GM21717 (cell line): ENCODE data around the gene C1orf116.

Experiments
- ATAC-seq: cut with Tn5 transposase; IDR thresholded peaks from one replicate; pipeline ENCODE4 v1.9.1; 2021; ENCODE audit warnings: mild to moderate bottlenecking, moderate library complexity; ENCODE audit not compliant: unreplicated experiment

The C1orf116 gene

DNA sequence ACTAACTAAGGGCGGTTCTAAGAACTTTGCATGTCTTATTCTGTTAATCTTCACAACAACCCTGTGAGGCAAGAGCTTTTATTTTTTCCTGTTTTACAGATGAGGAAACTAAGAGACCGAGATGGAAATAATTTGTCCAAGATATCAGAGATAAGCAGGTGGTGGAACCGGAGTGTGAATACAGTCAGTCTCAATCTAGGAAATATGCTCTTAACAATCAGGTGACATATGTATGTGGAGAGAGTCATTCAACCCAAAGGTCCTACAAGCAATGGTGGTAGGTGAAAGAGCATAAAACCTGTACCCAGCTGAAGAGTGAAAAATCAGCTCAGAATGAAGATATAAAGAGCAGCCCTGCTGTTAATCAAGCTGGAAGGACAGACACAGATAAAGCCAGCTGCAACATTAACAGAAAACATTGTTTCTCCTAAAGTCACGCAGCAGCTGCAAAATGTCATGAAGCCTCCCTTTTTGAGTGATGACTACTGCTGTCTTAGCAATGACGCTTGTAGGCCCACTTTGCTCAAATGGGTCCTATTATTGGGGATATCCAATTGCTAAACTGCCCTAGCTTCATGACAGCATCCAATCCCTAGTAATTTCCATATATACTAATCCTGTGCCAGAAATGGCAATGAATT, 31.8 kb downstream of the C1orf116 start:
- ATAC-seq: no peak

DNA sequence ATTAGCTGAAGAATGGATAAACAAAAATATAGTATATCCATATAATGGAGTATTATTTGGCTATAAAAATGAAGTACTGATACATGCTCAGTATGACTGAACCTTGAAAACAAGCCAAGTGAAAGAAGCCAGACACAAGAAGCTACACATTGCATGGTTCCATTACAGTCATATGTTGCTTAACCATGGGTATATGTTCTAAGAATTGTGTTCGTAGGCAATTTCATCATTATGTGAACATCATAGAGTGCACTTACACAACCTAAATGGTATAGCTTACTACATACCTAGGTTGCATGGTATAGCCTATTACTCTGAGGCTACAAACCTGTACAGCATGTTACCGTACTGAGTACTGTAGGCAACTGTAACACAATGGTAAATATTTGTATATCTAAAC, 33.7 kb downstream of the C1orf116 start:
- ATAC-seq: no peak

DNA sequence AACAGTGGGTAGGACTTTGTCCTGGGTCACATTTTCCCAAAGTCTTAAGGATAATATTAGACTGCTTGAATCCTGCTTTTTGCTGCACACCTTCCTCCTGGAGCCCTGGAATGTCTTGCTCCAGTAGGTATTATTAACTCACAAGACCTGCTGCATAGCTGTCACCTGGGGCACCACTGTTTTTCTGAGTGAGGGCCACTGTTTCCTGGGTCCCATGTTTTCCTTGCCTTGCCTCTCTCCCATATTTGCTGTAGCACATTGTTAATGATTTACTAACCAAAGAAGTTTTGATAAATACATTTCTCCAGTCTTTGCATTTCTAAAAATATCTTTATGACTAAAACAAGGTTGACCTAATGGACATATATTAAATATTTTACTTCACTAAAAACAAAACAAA, 39.8 kb downstream of the C1orf116 start:
- ATAC-seq: no peak

DNA sequence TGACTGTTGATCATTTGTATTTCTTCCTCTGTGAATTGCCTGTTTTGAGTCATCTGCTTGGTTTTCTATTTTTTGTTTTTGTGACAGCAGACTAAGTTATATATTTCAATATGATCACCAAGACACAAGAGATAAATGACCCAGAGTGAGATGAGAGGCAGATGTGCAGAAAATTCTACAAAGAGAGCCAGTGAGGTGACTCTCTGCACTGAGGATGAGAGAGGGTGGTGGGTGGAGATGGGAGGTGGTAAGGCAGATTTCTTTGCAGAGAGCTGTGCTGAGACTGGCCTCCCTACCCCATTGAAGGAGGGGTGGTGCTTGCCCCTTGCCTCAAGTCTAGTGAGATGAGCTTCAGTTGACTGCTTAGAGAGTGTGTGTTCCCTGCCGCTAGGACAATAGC, 44.7 kb downstream of the C1orf116 start:
- no peak for ATAC-seq

DNA sequence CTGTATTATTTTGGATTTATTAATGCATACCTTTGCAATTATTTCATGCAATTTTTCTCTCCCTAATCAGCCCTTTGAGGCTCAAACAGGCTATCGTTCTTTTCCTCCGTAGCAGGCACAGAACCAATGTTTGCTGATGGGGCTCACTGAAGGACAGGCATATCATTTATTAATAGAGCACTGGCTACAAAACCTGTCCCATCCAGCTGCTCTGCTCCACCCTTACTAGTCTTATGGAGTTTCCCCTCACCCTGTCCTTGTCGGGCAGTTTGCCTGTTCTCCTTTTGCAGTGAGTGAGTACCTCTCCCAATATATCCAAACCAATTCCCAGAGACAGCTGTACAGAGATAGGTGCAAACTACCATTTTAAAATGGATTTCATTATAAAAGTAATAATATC, 45.7 kb downstream of the C1orf116 start:
- no peak for ATAC-seq

DNA sequence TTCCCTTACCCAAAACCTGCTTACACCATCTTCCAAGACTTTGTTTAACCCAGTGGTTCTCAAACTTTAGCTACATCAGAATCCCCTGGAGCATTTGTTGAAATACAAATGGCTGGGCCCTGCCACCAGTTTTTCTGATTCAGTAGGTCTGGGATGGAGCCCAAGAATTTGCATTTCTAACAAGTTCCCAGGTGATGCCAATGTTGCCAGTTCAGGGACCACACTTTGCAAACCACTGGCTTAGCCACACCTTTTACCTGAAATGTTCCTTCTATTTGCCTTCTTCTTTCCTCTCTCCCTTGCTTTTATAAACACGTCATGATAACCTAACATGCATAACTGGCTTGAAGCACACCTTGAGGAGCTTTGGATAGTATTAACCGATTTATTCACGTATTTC, 46.2 kb downstream of the C1orf116 start:
- ATAC-seq: no peak

DNA sequence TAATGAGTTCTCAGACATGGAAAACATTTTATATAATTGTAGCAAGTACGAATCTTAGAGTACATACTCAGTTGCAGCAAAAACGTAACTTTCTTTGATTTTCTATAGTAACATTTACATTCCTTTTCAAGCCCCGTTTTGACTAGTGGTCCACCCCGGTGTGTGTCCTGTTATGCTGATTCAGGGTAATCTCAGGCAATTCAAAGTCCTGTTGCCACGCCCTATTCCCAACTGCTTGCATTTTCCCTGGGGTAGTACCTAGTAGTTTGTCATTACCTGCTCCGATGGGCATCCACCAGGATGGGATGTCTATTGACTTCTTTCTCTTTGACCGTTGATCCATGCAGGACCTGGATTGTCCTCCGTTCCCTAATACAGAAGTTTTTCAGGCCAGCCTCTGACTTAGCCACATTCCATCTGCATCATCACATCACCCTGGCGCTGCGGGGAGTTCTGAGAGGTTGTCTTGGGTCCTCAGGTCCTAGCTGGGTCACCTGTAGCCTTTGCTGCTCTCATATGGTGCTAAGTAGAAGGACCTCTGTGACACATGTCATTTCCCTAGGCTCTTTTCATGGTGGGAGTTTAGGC, 47.3 kb downstream of the C1orf116 start:
- ATAC-seq: no peak

DNA sequence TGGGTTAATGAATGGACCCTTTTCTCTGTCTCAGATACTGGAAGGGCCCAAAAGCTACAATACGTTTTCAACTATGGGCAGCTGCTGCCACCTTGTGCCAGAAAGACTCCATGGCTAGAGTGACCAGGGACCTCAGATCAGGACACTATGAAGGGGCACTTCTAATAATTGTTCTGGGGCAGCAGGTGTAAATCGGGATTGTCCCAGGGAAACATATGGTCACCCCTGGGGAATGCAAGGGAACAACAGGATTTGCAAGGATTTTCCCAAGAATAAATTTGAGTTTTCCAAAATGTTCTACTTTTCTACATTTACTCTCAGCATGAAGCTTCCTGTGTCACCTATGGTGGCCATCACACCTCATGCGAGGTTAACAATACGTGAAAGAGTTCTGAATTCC, 50.3 kb downstream of the C1orf116 start:
- ATAC-seq: peak; percentile 62

DNA sequence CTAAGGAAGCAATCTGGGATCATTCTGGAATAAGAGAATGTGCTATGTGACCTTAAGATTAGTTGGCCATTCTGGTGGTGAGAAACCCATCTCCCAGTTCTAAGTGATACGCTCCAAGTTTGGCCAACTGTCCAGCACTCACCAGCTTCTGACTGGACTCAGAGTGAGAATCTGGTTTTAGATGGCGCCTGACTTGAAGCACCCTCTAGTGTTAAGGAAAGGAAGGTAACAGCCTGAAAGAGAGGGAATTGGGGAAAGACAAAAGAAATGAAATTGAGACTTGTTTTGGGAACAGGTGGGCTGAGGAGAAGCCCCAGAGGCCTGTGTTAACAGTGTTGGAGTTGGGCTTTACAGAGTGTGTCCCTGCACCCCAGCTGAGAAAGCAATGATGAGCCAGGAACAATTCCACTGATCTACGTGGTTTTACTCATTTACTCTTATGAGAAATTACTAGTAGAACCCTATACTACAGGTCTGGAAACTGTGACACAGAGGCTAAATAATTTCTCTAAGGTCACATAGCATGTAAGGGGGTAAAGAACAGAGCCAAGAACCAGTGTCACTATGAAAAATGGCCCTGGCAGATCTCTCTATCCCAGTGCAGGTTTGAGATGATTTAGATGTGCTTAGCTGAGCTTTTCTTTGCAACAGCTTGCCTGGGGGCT, 53.0 kb downstream of the C1orf116 start:
- ATAC-seq: no peak

DNA sequence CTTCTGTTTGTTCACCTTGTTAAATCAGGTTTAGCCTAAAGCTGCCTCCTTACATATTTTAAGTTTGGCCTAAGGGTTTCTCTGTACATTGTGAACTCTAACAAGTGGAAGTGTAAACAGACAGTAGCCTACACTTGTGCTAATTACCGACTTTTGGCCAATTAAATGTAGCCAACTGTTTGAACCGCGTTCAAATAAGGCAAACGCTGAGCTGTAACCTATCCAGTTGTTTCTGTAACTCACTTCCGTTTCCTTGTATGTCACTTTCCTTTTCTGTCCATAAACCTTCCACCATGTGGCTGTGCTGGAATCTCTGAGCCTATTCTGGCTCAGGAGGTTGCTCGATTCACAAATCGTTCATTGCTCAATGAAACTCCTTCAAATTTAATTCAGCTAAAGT, 54.3 kb downstream of the C1orf116 start:
- ATAC-seq: no peak

DNA sequence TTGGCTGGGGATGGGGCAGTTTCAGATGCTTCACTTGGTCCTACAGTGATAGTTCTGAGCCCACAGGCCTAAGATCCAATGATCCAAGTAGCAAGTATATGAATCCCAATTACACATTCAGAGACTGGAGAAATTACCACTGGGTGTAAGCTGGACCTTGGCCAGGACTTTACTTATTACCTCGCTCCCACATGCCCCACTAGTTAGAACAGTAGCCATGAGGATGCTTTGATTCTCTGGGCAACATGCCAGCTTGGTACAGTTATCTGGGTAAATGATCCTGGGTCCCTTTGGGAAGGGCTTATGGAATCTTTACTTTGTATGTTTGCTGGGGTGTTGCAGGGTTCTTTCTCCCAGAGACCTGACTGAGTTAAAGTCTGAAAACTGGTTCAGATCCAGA, 57.2 kb downstream of the C1orf116 start:
- no peak for ATAC-seq

DNA sequence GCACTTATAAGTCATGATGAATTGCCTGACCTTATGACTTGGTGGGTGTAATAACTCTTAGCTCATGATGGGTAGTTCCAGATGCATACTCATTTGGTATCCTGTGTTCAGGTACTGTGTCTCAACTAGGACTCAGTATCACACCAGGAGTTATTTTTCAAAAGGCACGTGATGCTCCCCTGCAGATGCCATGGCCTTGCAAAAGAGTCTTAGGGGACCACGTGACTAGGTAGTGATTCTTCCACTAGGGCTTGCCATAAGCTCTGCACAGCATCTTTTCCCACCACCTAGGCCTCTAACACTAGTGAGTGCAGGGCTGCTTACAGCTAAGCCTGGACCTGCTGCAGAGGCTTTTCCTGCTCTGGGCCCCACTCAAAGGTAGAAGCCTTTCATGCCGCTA, 58.4 kb downstream of the C1orf116 start:
- no peak for ATAC-seq

DNA sequence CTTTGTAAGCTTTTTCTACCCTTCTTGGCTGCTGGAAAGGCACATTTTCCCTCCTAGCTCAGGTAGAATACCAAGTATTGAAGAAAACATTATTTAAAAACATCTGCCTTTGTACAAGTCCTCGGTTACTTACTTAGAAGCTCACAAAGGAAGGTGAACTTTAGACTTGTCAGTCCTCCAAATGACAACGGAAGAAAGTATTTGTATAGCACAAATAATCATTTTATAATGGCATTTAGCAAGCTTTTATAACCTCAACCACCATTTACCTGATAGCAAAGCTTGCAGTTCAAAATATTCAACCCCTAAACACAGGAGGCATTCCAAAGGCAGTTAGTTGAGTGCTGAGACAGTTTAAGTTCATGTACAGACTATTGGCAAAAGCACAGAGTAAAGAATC, 59.8 kb downstream of the C1orf116 start:
- ATAC-seq: no peak

DNA sequence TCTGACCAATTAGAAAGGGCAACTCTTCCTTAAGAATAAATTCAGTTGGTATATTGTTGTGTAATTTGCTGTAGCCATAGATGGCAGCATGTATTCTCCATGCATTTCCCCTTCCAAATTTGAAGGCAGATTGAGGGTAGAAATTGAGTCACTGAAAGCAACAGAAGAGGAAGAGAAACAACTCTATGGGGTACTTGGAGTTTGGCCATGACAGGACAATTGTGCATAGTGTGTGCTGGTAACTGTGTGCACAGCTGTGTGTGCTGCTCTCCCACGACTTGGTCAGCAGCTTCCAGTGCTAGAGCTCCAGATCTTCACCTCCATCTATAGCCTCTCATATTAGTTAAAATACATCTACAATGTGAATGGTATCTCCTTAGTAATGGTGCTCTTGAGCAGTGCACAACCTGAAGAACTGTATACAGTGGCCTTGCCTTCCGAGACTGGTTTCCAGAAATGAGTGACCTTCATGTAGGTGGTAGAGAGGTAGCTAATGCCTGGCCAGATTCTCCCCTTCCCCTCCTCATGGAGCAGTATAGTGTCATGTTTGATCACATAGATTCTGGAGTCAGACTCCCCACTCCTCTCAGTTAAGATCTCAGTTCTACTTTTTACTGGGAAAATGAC, 61.4 kb downstream of the C1orf116 start:
- ATAC-seq: no peak

DNA sequence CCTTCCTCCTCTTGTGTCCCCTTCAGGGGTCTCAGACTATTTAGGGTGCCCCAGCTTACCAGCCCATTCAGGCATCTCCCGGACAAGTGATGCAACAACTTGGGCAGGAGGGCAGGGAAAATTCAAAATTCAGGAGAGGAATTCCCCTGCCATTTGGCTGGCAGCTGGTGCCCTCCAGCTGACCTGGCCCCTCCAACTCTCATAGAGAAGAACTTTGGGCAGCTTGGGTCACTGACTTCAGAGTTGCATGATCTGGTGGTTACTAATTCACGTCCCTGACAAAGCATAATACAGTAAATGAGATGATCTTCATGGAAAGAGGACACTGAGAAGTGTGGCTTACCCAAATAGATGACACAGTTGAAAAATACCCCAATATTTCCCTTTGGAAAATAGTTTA, 62.1 kb downstream of the C1orf116 start, which contains the start of gene FCAMR:
Gene FCAMR, minus strand, starts transcription at position 15 of the 400 bp plus-strand sequence. CDS start 335 bp downstream, outside the sequence.
- no peak for ATAC-seq

DNA sequence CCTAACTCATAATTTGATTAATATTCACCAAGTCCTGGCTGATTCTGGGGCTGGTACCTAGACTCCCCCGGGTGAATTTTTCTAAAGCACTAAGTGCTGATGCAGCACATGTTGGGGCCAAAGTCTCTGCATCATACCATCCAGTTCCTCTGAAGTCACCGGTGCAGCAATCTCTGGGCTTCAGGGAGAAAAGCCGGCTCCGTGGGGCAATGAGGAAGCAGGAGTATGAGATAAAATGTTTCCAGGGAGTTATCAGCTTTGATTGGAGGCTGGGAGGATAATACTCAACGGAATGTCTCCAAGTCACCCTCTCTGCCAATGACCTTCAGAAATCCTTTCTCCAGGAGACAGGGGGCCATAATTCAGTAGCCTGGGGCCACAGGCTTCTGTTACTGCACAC, 63.5 kb downstream of the C1orf116 start:
- ATAC-seq: no peak
